Body of pancreas (tissue), 4 donors: ENCODE results near the gene CNPY1.

Source experiments
- CTCF ChIP-seq, 7 experiments: fragments of 450-650 bp in 4 of 7; fragments of 200-600 bp in 3 of 7; sonication (generic) in 3 of 7; IDR thresholded peaks; one replicate each; pipeline ENCODE4 v1.5.1; 2016 to 2019; ENCODE audit warnings: antibody characterized with exemption in 7 of 7
- POLR2A ChIP-seq, 3 donors: fragments of 450-650 bp; IDR thresholded peaks; one replicate each; pipeline ENCODE4 v1.6.1; 2016; ENCODE audit warnings: antibody characterized with exemption in 3 of 3, mild to moderate bottlenecking in 2 of 3

- TF ChIP-seq CTCF (IDR thresholded peaks at IDR 0.05) (no peak), POLR2A (IDR thresholded peaks at IDR 0.05) (no peak)
Measured at GRCh38 chr7:155529845-155530244, 16.5 kb downstream of the CNPY1 start.
